Stomach smooth muscle (tissue), 2 donors: Measurements from ENCODE around the gene DACT1.

ENCODE experiments used
- H3K27ac ChIP-seq: one replicate; pipeline ENCODE4 v1.7.0; 2013; ENCODE audit warnings: mild to moderate bottlenecking, low read length, inconsistent platforms
- H3K27me3 ChIP-seq, 2 donors: one replicate each; pipeline ENCODE4 v1.7.0; 2013; ENCODE audit warnings: low read length in 2 of 2; ENCODE audit not compliant: insufficient read depth in 2 of 2, control insufficient read depth in 1 of 2
- H3K36me3 ChIP-seq, 2 donors: one replicate each; pipeline ENCODE4 v1.7.0; 2013; ENCODE audit warnings: low read length in 2 of 2; ENCODE audit not compliant: control insufficient read depth in 2 of 2, insufficient read depth in 2 of 2
- H3K4me1 ChIP-seq: one replicate; pipeline ENCODE4 v1.7.0; 2013; ENCODE audit warnings: low read length; ENCODE audit not compliant: control insufficient read depth, insufficient read depth
- H3K4me3 ChIP-seq, 2 donors: one replicate each; pipeline ENCODE4 v1.7.0; 2013; ENCODE audit warnings: low read length in 2 of 2
- H3K9ac ChIP-seq, 2 donors: one replicate each; pipeline ENCODE4 v1.7.0; 2013; ENCODE audit warnings: low read length in 2 of 2, mild to moderate bottlenecking in 1 of 2
- H3K9me3 ChIP-seq, 2 donors: one replicate each; pipeline ENCODE4 v1.7.0; 2013; ENCODE audit warnings: low read length in 2 of 2; ENCODE audit not compliant: control insufficient read depth in 2 of 2
- donor health status: healthy.
- donor health status: Pancreatic carcinoma.

The DACT1 gene

DNA sequence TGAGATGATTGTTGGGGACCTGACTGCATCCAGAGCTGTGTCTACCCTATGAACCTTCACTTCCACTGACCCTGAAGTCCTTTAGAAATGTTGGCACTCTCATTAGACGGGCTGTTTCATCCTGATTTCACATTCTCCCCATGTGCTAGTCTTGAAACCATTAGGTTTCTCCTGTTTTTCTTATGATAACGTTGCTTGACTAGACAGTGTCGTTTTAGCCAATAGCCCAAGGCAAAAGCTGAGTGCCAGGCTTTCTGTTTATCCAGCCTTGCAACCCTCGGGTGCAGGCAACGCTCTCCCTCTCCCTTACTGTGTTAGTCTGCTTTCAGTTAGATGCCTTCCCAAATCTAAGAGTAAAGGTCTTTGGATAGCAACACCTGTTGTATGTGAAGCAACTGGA is 30.1 kb downstream of the DACT1 start:
- Histone ChIP-seq H3K4me3 (no peak overlapping the region), H3K4me1 (no peaks in the 10 kb centered on the region)

DNA sequence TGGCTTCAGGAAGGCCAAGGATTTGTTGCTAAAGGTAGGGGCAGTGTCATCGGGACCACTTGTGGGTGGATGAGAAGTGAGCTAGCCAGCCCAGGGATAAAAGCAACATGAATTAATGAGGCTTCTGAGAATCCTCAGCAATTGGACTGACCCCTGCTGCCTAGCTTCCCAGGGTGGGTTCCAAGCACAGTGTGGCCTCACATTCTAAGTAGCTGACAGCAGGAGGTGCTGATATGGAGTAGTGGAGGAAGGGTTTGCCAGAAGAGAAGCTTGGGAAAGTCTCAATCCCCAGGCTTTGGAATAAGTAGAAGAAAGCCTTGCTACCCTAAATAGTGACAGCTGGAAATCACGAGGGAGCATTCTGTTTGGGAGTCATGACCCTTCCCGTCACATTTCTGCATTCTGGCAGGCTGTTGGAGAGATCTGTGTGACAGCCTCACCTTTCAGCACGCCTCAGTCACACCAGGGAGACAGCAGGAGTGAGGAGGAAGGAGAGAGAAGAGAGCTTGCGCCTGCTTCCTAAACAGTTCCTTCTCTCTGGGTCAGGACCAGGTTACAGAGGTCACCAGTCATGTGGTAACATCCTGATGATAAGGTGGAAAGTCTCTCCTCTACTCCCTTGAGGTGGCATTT is 31.2 kb downstream of the DACT1 start:
- no peaks in the 10 kb centered on the region for H3K27me3 ChIP-seq
- H3K4me3 ChIP-seq: no peak overlapping the region
- H3K9ac ChIP-seq: no peak overlapping the region
- H3K36me3 ChIP-seq: no peaks in the 10 kb centered on the region
- H3K9me3 ChIP-seq: no peaks in the 10 kb centered on the region
- H3K4me1 ChIP-seq: no peaks in the 10 kb centered on the region
- no peak overlapping the region for H3K27ac ChIP-seq

More for the DNA sequence above, 30.1 kb downstream of the DACT1 start:
- Histone ChIP-seq H3K27me3 (no peaks in the 10 kb centered on the region), H3K9ac (no peak overlapping the region), H3K9me3 (no peaks in the 10 kb centered on the region), H3K27ac (no peak overlapping the region), H3K36me3 (no peaks in the 10 kb centered on the region)

DNA sequence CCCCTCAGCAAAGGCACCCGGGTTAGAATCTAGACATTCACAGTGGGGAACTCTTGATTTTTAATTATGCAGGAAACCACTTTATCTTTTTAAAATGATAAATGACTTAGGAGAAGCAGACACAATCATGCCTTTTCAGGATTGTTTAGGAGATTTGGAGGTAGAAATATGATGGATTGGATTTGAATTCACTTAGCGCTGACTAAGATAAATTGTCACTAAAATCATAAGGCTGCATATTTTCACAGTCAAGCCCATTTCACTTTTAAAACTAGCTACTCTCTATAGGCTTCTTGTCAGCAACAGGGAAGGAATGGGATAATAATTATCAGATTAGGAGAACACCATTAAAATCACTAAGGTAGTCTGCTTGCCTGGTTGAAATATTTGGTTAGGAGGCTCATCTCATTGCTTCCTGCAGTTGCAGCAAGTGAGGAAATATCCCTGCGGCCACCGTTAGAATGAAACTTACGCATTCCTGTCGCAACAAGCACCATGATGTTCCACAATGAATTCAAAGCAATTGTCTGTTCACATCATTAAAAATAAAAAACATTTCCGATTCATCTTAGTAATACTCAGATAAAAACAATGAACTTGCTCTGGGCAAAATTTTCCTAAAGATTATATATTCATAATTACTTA is 31.9 kb downstream of the DACT1 start:
- H3K9ac ChIP-seq: no peak overlapping the region
- H3K27me3 ChIP-seq: no peaks in the 10 kb centered on the region
- no peak overlapping the region for H3K27ac ChIP-seq
- no peak overlapping the region for H3K4me3 ChIP-seq
- no peaks in the 10 kb centered on the region for H3K4me1 ChIP-seq
- no peaks in the 10 kb centered on the region for H3K9me3 ChIP-seq
- no peaks in the 10 kb centered on the region for H3K36me3 ChIP-seq

DNA sequence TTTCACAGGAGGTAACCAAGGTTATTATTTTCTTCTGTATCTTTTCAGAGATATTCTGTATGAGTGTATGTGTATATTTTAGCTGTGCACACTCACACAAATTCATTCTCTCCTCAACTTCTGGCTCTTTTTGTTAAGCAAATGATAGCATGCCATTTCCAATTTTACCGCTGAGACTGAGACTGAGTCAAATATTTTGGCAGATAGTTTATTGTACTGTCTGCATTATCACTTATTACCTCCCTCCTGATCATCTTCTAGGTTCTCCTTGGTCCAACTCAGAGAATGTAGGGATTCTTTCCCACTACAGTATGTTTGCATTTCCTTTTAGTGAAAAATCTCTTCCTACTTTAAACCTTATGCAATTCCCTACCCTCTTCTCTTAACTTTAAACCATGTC is 33.3 kb downstream of the DACT1 start:
- H3K36me3 ChIP-seq: no peaks in the 10 kb centered on the region
- no peaks in the 10 kb centered on the region for H3K4me1 ChIP-seq
- no peak overlapping the region for H3K9ac ChIP-seq
- no peak overlapping the region for H3K4me3 ChIP-seq
- no peaks in the 10 kb centered on the region for H3K27me3 ChIP-seq
- H3K27ac ChIP-seq: no peak overlapping the region
- no peaks in the 10 kb centered on the region for H3K9me3 ChIP-seq

DNA sequence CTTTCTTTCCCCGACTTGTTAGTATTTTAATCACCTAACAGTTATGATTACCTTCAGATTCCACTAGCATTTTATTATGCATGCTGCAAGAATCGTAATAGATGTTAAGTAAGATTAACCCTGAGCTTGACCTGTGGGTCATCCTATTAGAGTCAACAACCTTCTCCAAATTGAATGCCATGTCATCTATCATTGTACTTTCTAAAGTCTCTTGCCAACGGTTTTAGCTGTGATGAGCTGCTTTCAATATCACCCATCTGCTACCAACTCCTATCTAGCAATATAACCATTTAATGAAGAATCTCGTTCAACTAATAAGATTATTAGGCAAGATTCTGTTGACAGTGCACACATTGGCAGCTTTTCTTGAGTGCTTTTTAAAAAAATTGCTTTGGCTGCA is 33.7 kb downstream of the DACT1 start:
- no peak overlapping the region for H3K4me3 ChIP-seq
- H3K27ac ChIP-seq: no peak overlapping the region
- no peaks in the 10 kb centered on the region for H3K27me3 ChIP-seq
- H3K36me3 ChIP-seq: no peaks in the 10 kb centered on the region
- H3K9ac ChIP-seq: no peak overlapping the region
- no peaks in the 10 kb centered on the region for H3K9me3 ChIP-seq
- H3K4me1 ChIP-seq: no peaks in the 10 kb centered on the region

DNA sequence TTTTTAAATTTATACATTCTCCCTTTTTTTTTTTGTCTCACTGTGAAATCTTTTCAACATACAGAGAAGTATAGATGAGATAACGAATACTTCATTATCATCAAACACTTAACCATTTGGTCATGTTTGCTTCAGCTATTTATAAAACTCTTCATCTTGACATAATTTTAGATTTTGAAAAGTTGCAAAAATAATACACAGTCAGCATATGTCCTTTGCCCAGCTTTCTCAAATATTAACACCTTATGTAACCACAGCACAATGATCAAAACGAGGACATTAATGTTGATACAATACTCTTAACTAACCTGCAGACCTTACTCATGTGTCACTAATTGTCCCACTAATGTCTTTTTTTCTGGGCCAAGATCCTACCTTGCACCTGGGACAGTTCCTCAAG is 36.0 kb downstream of the DACT1 start:
- no peaks in the 10 kb centered on the region for H3K9me3 ChIP-seq
- H3K36me3 ChIP-seq: no peaks in the 10 kb centered on the region
- no peak overlapping the region for H3K27ac ChIP-seq
- H3K9ac ChIP-seq: no peak overlapping the region
- no peaks in the 10 kb centered on the region for H3K4me1 ChIP-seq
- H3K4me3 ChIP-seq: no peak overlapping the region
- H3K27me3 ChIP-seq: no peaks in the 10 kb centered on the region

DNA sequence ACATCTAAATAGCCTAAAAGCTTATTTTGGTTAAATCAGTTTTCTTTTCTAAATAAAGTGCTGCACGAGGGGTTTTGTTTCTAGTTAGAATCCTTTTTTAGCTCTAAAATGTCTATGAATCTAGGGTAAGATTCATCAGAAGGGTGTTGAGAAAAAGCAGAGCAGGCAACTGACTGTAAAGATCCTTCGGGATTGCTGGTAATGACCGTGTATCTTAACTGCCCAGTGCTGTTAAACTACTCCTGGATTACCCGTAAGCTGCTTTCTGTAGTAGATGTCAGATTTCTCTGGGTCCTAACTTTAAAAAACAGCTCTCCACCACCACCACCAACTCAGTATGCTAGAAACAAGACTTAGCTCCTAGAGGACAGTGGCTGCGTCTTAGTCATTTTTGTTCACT is 39.2 kb downstream of the DACT1 start:
- H3K9me3 ChIP-seq: no peaks in the 10 kb centered on the region
- no peak overlapping the region for H3K9ac ChIP-seq
- H3K4me1 ChIP-seq: no peaks in the 10 kb centered on the region
- no peaks in the 10 kb centered on the region for H3K36me3 ChIP-seq
- no peak overlapping the region for H3K27ac ChIP-seq
- H3K27me3 ChIP-seq: no peaks in the 10 kb centered on the region
- no peak overlapping the region for H3K4me3 ChIP-seq

DNA sequence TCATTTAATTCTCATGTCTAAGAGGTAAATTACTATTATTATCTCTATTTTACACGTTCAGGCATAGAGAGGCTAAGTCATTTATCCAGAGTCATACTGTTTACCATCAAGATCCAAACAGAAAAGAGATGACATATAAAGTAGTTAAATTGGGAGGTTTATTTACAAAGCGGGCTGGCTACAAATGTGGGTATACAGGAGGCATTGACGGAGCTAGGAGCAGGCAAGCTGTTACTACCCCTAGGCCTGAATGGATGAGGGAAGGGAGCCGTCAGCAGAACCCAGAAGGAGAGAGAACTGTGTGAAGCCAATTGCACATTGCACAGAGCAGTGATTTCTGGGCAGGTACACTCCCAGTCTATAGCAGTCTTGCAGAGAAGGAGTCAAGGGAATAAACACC is 39.8 kb downstream of the DACT1 start:
- Histone ChIP-seq H3K9ac (no peak overlapping the region), H3K4me3 (no peak overlapping the region), H3K36me3 (no peaks in the 10 kb centered on the region), H3K4me1 (no peaks in the 10 kb centered on the region), H3K9me3 (no peaks in the 10 kb centered on the region), H3K27me3 (no peaks in the 10 kb centered on the region), H3K27ac (no peak overlapping the region)

DNA sequence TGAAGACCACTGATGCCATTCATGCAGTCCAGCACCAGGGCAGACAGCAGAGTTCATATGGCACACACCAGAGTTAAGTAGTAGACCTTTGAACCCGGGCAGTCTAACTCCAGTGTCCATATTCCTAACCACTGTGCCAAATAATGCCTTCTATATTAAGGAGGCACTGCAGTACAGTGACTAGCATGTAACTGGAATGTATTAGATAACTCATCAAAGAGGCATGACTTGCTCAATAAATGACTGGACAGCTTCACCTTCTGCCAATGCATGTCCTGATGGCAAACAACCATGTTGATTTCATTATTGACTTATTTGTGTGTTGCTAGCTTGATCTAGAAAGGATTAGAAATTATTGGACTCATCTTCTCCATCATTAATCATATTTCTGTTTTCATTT is 40.2 kb downstream of the DACT1 start:
- Histone ChIP-seq H3K36me3 (no peaks in the 10 kb centered on the region), H3K27me3 (no peaks in the 10 kb centered on the region), H3K4me3 (no peak overlapping the region), H3K27ac (no peak overlapping the region), H3K9ac (no peak overlapping the region), H3K4me1 (no peaks in the 10 kb centered on the region), H3K9me3 (no peaks in the 10 kb centered on the region)

DNA sequence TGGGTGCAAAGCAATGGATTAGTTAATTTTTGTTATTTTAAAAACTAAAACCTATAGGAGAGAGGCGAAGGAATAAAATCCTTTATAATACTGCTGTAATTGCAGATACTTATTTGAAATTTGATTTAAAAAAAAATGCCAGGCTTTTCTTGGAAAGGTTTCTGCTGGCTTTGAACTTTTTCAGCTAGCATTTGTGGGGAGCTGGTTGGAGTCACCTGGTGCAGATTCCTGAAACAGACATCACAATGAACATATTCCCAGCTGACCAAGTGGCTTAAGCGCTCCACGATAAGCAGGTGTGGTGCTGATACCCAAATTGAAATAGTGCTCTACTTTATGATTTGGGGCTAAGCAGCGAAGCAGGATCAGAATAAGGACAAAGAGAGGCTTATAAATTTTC is 42.9 kb downstream of the DACT1 start:
- Histone ChIP-seq H3K27me3 (no peaks in the 10 kb centered on the region), H3K4me3 (no peak overlapping the region), H3K27ac (no peak overlapping the region), H3K9ac (no peak overlapping the region), H3K9me3 (no peaks in the 10 kb centered on the region), H3K4me1 (no peaks in the 10 kb centered on the region), H3K36me3 (no peaks in the 10 kb centered on the region)

DNA sequence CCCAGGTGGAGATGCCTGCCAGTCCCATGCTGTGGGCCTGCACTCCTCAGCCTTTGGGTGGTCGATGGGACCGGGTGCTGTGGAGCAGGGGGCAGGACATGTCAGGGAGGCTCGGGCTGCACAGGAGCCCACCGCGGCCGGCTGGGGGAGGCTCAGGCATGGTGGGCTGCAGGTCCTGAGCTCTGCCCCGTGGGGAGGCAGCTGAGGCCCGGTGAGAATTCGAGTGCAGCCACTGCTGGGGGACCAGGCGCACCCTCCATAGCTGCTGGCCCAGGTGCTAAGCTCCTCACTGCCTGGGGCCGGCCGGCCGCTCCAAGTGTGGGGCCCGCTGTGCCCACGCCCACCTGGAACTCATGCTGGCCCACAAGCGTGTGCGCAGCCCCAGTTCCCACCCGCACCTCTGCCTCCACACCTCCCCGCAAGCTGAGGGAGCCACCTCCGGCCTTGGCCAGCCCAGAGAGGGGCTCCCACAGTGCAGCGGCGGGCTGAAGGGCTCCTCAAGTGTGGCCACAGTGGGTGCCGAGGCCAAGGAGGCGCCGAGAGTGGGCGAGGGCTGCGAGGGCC is 49.6 kb downstream of the DACT1 start:
- Histone ChIP-seq H3K9ac (no peak overlapping the region), H3K27me3 (no peaks in the 10 kb centered on the region), H3K9me3 (peaks cover 0 to 6% of the 10 kb centered on the region in 2 donors), H3K27ac (no peak overlapping the region), H3K4me1 (peaks cover 3% of the 10 kb centered on the region), H3K4me3 (no peak overlapping the region), H3K36me3 (no peaks in the 10 kb centered on the region)
